ENCODE measurements around the gene CNKSR3.

GRCh38 chr6:154550779-154551178 is 40.3 kb upstream of the CNKSR3 start:
- TF ChIP-seq, protein P1, sequence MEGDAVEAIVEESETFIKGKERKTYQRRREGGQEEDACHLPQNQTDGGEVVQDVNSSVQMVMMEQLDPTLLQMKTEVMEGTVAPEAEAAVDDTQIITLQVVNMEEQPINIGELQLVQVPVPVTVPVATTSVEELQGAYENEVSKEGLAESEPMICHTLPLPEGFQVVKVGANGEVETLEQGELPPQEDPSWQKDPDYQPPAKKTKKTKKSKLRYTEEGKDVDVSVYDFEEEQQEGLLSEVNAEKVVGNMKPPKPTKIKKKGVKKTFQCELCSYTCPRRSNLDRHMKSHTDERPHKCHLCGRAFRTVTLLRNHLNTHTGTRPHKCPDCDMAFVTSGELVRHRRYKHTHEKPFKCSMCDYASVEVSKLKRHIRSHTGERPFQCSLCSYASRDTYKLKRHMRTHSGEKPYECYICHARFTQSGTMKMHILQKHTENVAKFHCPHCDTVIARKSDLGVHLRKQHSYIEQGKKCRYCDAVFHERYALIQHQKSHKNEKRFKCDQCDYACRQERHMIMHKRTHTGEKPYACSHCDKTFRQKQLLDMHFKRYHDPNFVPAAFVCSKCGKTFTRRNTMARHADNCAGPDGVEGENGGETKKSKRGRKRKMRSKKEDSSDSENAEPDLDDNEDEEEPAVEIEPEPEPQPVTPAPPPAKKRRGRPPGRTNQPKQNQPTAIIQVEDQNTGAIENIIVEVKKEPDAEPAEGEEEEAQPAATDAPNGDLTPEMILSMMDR (IDR thresholded peaks at IDR 0.05), result no peak
- TF ChIP-seq EZH2 (IDR thresholded peaks at IDR 0.05), result no peak
- TF ChIP-seq EZH2phosphoT487 (IDR thresholded peaks at IDR 0.05), result no peak
